ENCODE measurements around the gene IMP4. TPM values are rescaled to one million over a fixed set of nuclear protein-coding genes. Genes with fewer than 3 reads are reported as not detected.

IMP4 gene
- total and polyA plus RNA-seq, 2 of the 4 experiments (the other 2 are of a cell fraction), result 154 to 169 TPM

DNA sequence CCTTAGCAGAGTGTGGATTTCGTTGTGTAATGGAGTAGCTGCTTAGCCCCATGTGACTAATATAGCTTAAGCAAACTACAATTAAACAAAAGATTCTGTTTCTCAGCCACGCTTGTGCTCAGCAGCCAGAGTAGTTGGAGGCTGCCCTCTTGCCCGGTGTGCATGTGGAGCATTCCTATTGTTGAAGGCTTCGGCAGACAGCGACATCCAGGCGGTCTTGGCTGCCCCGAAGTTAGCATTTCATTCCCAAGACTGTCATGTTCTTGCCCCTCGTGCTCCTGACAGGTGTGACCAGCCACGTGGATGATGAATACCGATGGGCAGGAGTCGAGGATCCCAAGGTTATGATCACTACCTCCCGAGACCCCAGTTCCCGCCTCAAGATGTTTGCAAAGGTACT, 2.4 kb downstream of the IMP4 start:
- H2BK20ac ChIP-seq (ENCODE audit: low read depth, low read length), result no peak overlapping the region
- intact Hi-C loops (cut with micrococcal nuclease), result no loop called here
- in situ Hi-C loops (cut with MboI; ENCODE audit: low sequenced_read_pairs), result no loop called here
- no peak overlapping the region for H4K8ac ChIP-seq (ENCODE audit: low read depth in 2 of 2, low read length in 2 of 2)
- no peak overlapping the region for H3K18ac ChIP-seq (ENCODE audit: low read depth, low read length)
- no peak overlapping the region for H4K91ac ChIP-seq (ENCODE audit: insufficient read depth, low read depth, low read length)
- H3K9me3 ChIP-seq (ENCODE audit: control insufficient read depth, insufficient read depth, low read length), result no peaks in the 10 kb centered on the region
- H3K14ac ChIP-seq (replicated peaks; ENCODE audit: low read depth, low read length), result no peak overlapping the region
- ChIA-PET POLR2A (ENCODE audit: unreplicated experiment) (no interaction called here), CTCF (no interaction called here)
- DNase-seq, result no peak
- no peak overlapping the region for H3K4me2 ChIP-seq (ENCODE audit: low read depth, low read length)
- H3K56ac ChIP-seq (ENCODE audit: extremely low read depth, insufficient read depth, low read length), result no peak overlapping the region
- no peak overlapping the region for H3K27ac ChIP-seq (ENCODE audit: insufficient read depth, low read length)
- H2BK15ac ChIP-seq (ENCODE audit: low read depth, low read length), result no peak overlapping the region
- no peaks in the 10 kb centered on the region for H4K20me1 ChIP-seq (ENCODE audit: insufficient read depth, low read length)
- no peak overlapping the region for H3K9ac ChIP-seq (ENCODE audit: low read depth, low read length)
- TF ChIP-seq, protein P1, sequence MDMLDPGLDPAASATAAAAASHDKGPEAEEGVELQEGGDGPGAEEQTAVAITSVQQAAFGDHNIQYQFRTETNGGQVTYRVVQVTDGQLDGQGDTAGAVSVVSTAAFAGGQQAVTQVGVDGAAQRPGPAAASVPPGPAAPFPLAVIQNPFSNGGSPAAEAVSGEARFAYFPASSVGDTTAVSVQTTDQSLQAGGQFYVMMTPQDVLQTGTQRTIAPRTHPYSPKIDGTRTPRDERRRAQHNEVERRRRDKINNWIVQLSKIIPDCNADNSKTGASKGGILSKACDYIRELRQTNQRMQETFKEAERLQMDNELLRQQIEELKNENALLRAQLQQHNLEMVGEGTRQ (IDR thresholded peaks at IDR 0.05; ENCODE audit: low read depth, low read length), result no peak
- TF ChIP-seq RFX5 (IDR thresholded peaks at IDR 0.05; ENCODE audit: low read depth, low read length), result no peak
- no peak for TF ChIP-seq FOS (IDR thresholded peaks at IDR 0.05; ENCODE audit: low read depth, low read length)
- TF ChIP-seq SMC3 (IDR thresholded peaks at IDR 0.05; ENCODE audit: low read depth, low read length), result no peak
- TF ChIP-seq MAZ (IDR thresholded peaks at IDR 0.05; ENCODE audit: borderline replicate concordance, low read depth, low read length), result no peak
- TF ChIP-seq POLR2A (IDR thresholded peaks at IDR 0.05; ENCODE audit: low read depth, low read length), result no peak
- no peak overlapping the region for H3K23ac ChIP-seq (ENCODE audit: low read depth, low read length)
- H3K79me1 ChIP-seq (ENCODE audit: low read depth in 1 of 2, low read length in 2 of 2), result peaks cover 18 to 32% of the 10 kb centered on the region in 2 experiments
- dilution Hi-C loops (cut with HindIII; ENCODE audit: low sequenced_read_pairs, unreplicated experiment), result no loop called here
- no peak overlapping the region for H3K4me3 ChIP-seq (ENCODE audit: insufficient read depth, low read depth, low read length)
- whole genome bisulfite sequencing, 2 experiments (ENCODE audit: extremely low coverage in 2 of 2, insufficient read length in 1 of 2), result 86% methylated on average over 4 of the region's 13 CpGs; no CpG with 5 or more reads in 1 of the 2 experiments
- H2AK5ac ChIP-seq (ENCODE audit: low read depth, low read length), result no peak overlapping the region
- no TSS peak for BruUV-seq (replicated peaks)
- no peak overlapping the region for H2BK5ac ChIP-seq (ENCODE audit: low read depth, low read length, poor library complexity, severe bottlenecking)
- no peak for ATAC-seq (ENCODE audit: low read depth)
- no peak overlapping the region for H3K4ac ChIP-seq (ENCODE audit: low read depth, low read length)
- H2AFZ ChIP-seq (replicated peaks; ENCODE audit: low read length, poor library complexity), result no peak overlapping the region
- peak overlapping the region; percentile 5 for H2AK9ac ChIP-seq (replicated peaks; ENCODE audit: low read depth, low read length, poor library complexity)
- H2BK120ac ChIP-seq (ENCODE audit: low read depth, low read length), result no peak overlapping the region
- peaks cover 2% of the 10 kb centered on the region; the same call in 1 of the 2 replicates for H3K4me1 ChIP-seq (ENCODE audit: control insufficient read depth, insufficient read depth, low read length)
- H3K9me1 ChIP-seq (ENCODE audit: insufficient read depth, low read length), result peaks cover 2% of the 10 kb centered on the region; the same call in 1 of the 2 replicates
- no peaks in the 10 kb centered on the region for H3K27me3 ChIP-seq (ENCODE audit: control insufficient read depth, insufficient read depth, low read length)
- no peak overlapping the region for H4K5ac ChIP-seq (ENCODE audit: low read depth, low read length)
- peaks cover 34% of the 10 kb centered on the region for H3K36me3 ChIP-seq (ENCODE audit: control insufficient read depth, insufficient read depth, low read length)
